Measurements from ENCODE around the gene LGALS7B.
"Not testable (repeated sequence)": the region's sequence is repeated elsewhere in the genome, so short reads cannot be mapped to it uniquely, and the experiment has no call there.

Gene LGALS7B

GRCh38 chr19:38788478-38789243, at the start of gene LGALS7B:
Gene LGALS7B (plus strand): TSS chr19:38789200. CDS start chr19:38789227, 27 bp downstream.
- DNase-seq (ENCODE audit: low read depth), result no peak

GRCh38 chr19:38739440-38740256, 49.4 kb upstream of the LGALS7B start:
- DNase-seq (ENCODE audit: low read depth), result no peak

GRCh38 chr19:38740257-38740592, 48.8 kb upstream of the LGALS7B start:
- no peak for DNase-seq (ENCODE audit: low read depth)

GRCh38 chr19:38740932-38741331, 48.1 kb upstream of the LGALS7B start:
- DNase-seq (ENCODE audit: low read depth), result no peak

- no peak for DNase-seq (ENCODE audit: low read depth)
Observed at GRCh38 chr19:38741670-38742069, 47.3 kb upstream of the LGALS7B start.

DNA sequence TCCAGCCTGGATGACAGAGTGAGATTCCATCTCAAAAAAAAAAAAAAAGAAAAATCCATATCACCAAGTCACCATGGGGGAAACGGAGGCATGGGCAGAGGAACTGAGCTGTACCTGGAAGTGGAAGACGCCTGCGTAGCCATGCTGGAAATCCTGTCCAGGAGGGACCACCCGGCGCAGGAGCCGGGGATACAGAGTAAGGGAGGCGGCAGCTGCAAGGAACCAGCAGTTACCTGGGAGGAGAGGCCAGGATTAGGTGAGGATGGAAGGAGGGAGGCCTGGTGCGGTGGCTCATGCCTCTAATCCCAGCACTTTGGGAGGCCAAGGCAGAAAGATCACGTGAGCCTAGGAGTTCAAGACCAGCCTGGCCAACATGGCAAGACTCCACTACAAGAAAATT, 46.7 kb upstream of the LGALS7B start:
- DNase-seq (ENCODE audit: low read depth), result no peak

DNA sequence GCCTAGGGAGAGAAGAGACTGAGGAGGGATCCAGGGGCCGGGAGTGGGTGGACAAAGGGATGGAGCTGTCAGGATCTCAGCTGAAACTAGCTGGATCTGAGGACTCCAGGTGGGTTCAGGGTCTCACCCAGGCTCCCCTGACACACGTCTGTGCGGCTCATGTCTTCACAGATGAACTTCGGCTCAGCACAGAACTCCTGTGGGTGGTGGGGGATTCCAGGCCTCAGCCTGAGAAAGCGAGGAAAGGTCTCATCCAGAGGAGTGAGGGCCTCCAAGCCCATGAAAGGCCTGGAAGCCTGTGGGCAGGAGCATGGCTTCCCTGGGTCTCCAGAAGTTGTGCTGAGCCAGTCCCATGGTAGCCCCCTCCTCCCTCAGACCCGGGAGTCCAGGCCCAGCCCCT, 46.1 kb upstream of the LGALS7B start:
- no peak for DNase-seq (ENCODE audit: low read depth)

DNA sequence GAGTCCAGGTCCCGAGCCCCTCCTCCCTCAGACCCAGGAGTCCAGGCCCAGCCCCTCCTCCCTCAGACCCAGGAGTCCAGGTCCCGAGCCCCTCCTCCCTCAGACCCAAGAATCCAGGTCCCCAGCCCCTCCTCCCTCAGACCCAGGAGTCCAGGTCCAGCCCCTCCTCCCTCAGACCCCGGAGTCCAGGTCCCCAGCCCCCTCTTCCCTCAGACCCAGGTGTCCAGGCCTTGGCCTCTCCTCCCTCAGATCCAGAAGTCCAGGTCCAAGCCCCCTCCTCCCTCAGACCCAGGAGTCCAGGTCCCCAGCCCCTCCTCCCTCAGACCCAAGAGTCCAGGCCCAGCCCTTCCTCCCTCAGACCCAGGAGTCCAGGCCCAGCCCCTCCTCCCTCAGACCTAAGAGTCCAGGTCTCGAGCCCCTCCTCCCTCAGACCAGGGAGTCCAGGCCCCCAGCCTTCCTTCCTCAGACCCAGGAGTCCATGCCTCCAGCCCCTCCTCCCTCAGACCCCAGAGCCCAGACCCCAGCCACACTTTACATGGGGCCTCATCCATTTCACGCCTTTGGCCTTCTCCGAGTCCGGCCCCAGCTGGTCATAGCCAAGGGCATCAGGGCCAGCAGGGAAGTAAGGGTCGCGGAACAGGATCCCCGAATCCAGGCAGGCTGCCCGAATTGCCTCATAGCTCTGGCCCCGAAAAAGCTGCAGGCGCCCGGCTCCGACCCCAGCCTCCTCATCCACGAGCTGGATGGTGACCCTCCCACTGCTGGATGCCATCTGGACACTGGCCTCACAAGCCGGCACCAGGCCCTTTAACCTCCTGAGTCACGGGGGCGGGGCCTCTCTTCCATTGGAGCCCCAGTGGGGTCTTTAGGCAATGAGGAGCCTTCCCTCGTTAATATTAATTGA, 45.4 kb upstream of the LGALS7B start:
- DNase-seq (ENCODE audit: low read depth), result no peak

DNA sequence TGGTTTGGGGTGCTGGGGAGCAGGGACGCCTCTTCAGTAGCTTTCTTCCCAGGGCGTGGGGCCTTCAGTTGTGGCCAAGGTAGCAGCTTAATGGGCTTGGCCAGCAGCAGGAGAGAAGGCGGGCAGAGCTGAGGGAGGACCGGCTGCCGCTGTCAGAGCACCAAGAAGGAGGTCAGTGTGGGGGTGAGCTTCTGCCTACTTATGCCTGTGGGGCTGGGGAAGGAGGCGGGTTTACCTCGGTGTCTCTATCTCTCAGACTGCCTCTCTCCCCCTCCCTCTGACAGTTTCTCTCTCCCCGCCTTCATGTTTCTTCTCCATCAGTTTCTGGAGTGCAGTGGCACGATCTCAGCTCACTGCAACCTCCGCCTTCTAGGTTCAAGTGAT, 44.7 kb upstream of the LGALS7B start, which contains the start of gene CAPN12:
Gene CAPN12, minus strand, starts transcription at position 177 of the 384 bp plus-strand sequence. CDS start 309 bp downstream, outside the sequence.
- no peak for DNase-seq (ENCODE audit: low read depth)

GRCh38 chr19:38744874-38745273, 44.1 kb upstream of the LGALS7B start:
- no peak for DNase-seq (ENCODE audit: low read depth)

DNA sequence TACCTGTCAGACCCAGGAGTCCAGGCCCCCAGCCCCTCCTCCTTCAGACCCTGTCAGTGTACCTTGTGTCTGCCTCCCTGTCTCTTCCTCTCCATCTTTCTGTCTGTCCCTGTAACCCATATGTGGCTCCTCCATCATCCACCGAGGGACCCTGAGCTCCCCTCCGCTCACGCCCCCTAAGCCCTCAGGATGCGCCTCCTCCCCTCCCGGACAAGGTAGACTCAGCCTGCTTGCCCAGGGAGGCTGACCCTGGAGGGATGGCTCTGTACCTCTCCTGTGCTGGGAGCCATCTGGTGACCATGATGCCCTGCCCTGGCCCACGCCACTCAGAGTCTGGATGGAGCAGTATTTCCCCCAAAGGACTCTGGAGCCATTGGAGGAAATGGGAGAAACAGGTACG, 43.7 kb upstream of the LGALS7B start:
- DNase-seq (ENCODE audit: low read depth), result no peak

GRCh38 chr19:38753783-38754182, 35.2 kb upstream of the LGALS7B start:
- not testable (repeated sequence) for DNase-seq (ENCODE audit: low read depth)

GRCh38 chr19:38754196-38754595, 34.8 kb upstream of the LGALS7B start:
- DNase-seq (ENCODE audit: low read depth), result not testable (repeated sequence)

GRCh38 chr19:38759590-38760003, 29.4 kb upstream of the LGALS7B start:
- DNase-seq (ENCODE audit: low read depth), result no peak

GRCh38 chr19:38760805-38761517, 28.0 kb upstream of the LGALS7B start:
- not testable (repeated sequence) for DNase-seq (ENCODE audit: low read depth)

GRCh38 chr19:38761884-38762389, 27.1 kb upstream of the LGALS7B start:
- DNase-seq (ENCODE audit: low read depth), result not testable (repeated sequence)

- no peak for DNase-seq (ENCODE audit: low read depth)
Observed at GRCh38 chr19:38763795-38764220, 25.2 kb upstream of the LGALS7B start.

DNA sequence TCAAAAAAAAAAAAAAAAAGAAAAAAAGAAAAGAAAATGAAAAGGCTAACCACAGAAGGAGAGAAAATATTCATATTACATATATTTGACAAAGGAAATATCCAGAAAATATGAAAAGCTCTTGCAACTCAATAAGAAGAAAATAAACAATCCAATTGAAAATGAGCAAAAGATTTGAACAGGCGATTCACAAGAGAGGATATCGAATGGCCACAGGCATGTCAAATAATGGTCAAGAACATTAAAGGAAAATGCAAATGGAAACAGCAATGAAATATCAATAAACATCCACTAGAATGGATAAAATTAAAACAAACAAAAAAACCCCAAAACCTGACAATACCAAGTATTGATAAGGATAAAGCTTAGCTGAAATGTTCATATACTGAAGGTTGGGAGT, 23.8 kb upstream of the LGALS7B start:
- no peak for DNase-seq (ENCODE audit: low read depth)

DNA sequence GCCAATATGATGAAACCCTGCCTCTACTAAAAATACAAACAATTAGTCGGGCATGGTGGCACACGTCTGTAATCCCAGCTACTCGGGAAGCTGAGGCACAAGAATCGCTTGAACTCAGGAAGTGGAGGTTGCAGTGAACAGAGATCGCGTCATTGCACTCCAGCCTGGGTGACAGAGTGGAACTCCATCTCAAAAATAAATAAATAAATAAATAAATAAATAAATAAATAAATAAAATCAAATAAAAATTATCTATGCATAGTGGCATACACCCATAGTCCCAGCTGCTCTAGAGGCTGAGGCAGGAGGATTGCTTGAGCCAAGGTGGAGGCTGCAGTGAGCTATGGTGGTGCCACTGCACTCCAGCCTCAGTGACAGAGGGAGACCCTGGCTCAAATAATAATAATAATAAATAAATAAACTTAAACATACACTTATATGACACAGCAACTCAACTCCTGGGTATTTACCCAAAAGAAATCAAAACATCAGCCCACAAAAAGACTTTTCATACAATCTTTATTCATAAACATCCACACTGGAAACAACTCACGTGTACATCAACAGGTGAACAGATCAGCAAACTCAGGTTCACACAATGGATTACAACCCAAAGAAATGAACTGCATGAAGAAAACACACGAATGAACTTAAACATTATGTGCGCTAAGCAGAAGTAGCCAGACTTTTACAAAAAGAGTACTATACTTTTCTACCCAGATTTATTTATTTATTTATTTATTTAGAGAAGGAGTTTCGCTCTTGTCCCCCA, 22.5 kb upstream of the LGALS7B start:
- DNase-seq (ENCODE audit: low read depth), result no peak

GRCh38 chr19:38769635-38770211, 19.3 kb upstream of the LGALS7B start:
- peak; percentile 82 for DNase-seq (ENCODE audit: low read depth)

All from iris pigment epithelial cell (primary cell).